HepG2 (cell line): Measurements from ENCODE around the gene KHNYN. TPM values are rescaled to one million over a fixed set of nuclear protein-coding genes. Genes with fewer than 3 reads are reported as not detected.

Source experiments
- FUBP1 ChIP-seq: sonication (generic); formaldehyde crosslinking; IDR thresholded peaks from 2 replicates; pipeline ENCODE4 v1.5.1; 2020; ENCODE audit warnings: missing genetic modification reagents, mild to moderate bottlenecking, borderline replicate concordance
- MEIS1 ChIP-seq: sonication (generic); formaldehyde crosslinking; IDR thresholded peaks from 2 replicates; pipeline ENCODE4 v1.9.0; 2021; ENCODE audit warnings: mild to moderate bottlenecking, missing genetic modification reagents, moderate library complexity, borderline replicate concordance
- MYPOP ChIP-seq: sonication (generic); formaldehyde crosslinking; IDR thresholded peaks from 2 replicates; pipeline ENCODE4 v1.8.1; 2023; ENCODE audit warnings: mild to moderate bottlenecking, moderate library complexity, missing genetic modification reagents
- NFYC ChIP-seq: IDR thresholded peaks from 2 replicates; pipeline ENCODE4 v1.6.1; 2016; ENCODE audit warnings: missing genetic modification reagents, missing compliant biosample characterization
- PCBP1 ChIP-seq: fragments of 200-400 bp; formaldehyde crosslinking; IDR thresholded peaks from 2 replicates; pipeline ENCODE4 v1.6.1; 2017; ENCODE audit warnings: mild to moderate bottlenecking, low read depth, low read length, borderline replicate concordance
- SAP130 ChIP-seq: IDR thresholded peaks from 2 replicates; pipeline ENCODE4 v1.6.1; 2016; ENCODE audit warnings: low read depth
- SNRNP70 ChIP-seq: fragments of 200-400 bp; formaldehyde crosslinking; IDR thresholded peaks from 2 replicates; pipeline ENCODE4 v1.6.1; 2017; ENCODE audit warnings: mild to moderate bottlenecking, low read depth, low read length, moderate library complexity
- SUZ12 ChIP-seq: fragments of 150-350 bp; IDR thresholded peaks from 2 replicates; pipeline ENCODE4 v1.6.1; 2014; ENCODE audit warnings: low read depth, low read length
- TAF15 ChIP-seq: fragments of 200-400 bp; formaldehyde crosslinking; IDR thresholded peaks from one replicate; pipeline ENCODE4 v1.6.1; 2018; ENCODE audit warnings: mild to moderate bottlenecking, low read depth, low read length; ENCODE audit not compliant: poor library complexity, severe bottlenecking
- TBX2 ChIP-seq: sonication (generic); formaldehyde crosslinking; IDR thresholded peaks from 2 replicates; pipeline ENCODE4 v1.5.0; 2020; ENCODE audit warnings: missing genetic modification reagents, mild to moderate bottlenecking, borderline replicate concordance
- THRA ChIP-seq: sonication (generic); formaldehyde crosslinking; IDR thresholded peaks from 2 replicates; pipeline ENCODE4 v1.4.0; 2020; ENCODE audit warnings: missing genetic modification reagents, borderline replicate concordance
- ZNF234 ChIP-seq: sonication (generic); formaldehyde crosslinking; conservative IDR thresholded peaks from 2 replicates; pipeline ENCODE4 v1.5.1; 2020; ENCODE audit warnings: mild to moderate bottlenecking, missing genetic modification reagents
- ZNF552 ChIP-seq: sonication (generic); formaldehyde crosslinking; IDR thresholded peaks from 2 replicates; pipeline ENCODE4 v1.9.0; 2022; ENCODE audit warnings: missing genetic modification reagents, mild to moderate bottlenecking, borderline replicate concordance
- ZNF644 ChIP-seq: IDR thresholded peaks from 2 replicates; pipeline ENCODE4 v1.6.1; 2016; ENCODE audit warnings: low read depth
- ZNF678 ChIP-seq: sonication (generic); formaldehyde crosslinking; IDR thresholded peaks from 2 replicates; pipeline ENCODE4 v1.4.0; 2020; ENCODE audit warnings: mild to moderate bottlenecking, missing genetic modification reagents
- polyA plus RNA-seq, 8 experiments: library from polyadenylated mRNA; depleted of rRNA in 3 of 8; stranded (reverse) in 7 of 8; unstranded in 1 of 8; fragments of >200 nt; fragmentation: Illumina TruSeq in 4 of 8; extraction: Trizol in 4 of 8; gene quantifications; 2 replicates each; pipeline versions ENCODE4 v1.2.1 to v1.2.3, GENCODE V29; 2011 to 2016; ENCODE audit warnings: low read depth in 4 of 8, missing spikeins in 1 of 8, mixed read lengths in 1 of 8; ENCODE audit not compliant: insufficient read depth in 1 of 8
- total RNA-seq, 5 experiments: library from RNA; depleted of rRNA; stranded (reverse); fragments of >200 nt; fragmentation: Illumina TruSeq; extraction: Trizol; gene quantifications; 2 replicates each; pipeline ENCODE4 v1.2.3, GENCODE V29; 2016; ENCODE audit warnings: low read depth in 1 of 5
- TF ChIP-seq, protein P1 (sequence below), 2 experiments: fragments of 450-650 bp in 1 of 2; sonication (generic) in 1 of 2; formaldehyde crosslinking in 1 of 2; IDR thresholded peaks; 2 replicates each; pipeline versions ENCODE4 v1.6.1 to v1.8.0; 2016 to 2022; ENCODE audit warnings: antibody characterized with exemption in 1 of 2, mild to moderate bottlenecking in 1 of 2, missing genetic modification reagents in 1 of 2

The KHNYN gene
- total and polyA plus RNA-seq, 2 of the 13 experiments (the other 11 are each of a cell fraction or from before 2014, with no cell fraction given): 52.8 to 75.7 TPM

DNA sequence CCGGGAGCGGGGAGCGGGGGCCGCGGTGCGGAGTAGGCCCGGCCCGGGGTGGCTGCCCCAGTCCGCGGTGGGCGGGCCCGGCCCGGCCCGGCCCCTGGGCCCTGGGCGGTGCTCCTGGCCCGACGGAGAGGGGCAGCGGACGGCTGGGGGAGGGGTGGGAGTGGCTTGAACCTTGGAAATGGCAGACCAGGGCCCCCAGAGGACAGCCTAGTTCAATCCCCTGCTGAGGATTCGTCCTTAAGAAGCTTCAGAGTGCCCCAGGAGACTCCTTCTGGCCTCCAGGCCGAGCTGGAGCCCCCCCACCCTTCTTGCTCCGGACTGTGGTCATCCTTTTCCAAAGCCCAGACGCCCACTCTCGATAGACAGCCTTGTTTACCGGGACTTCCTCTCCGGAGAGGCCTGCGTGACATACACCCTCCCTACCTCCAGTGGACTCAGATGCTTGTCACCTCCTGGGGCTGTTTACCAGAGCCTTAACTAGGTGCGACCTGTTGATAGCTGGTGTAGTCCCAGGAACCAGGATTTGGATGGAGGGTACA, 458 bp downstream of the KHNYN start (continued):
- TF ChIP-seq, protein P1, sequence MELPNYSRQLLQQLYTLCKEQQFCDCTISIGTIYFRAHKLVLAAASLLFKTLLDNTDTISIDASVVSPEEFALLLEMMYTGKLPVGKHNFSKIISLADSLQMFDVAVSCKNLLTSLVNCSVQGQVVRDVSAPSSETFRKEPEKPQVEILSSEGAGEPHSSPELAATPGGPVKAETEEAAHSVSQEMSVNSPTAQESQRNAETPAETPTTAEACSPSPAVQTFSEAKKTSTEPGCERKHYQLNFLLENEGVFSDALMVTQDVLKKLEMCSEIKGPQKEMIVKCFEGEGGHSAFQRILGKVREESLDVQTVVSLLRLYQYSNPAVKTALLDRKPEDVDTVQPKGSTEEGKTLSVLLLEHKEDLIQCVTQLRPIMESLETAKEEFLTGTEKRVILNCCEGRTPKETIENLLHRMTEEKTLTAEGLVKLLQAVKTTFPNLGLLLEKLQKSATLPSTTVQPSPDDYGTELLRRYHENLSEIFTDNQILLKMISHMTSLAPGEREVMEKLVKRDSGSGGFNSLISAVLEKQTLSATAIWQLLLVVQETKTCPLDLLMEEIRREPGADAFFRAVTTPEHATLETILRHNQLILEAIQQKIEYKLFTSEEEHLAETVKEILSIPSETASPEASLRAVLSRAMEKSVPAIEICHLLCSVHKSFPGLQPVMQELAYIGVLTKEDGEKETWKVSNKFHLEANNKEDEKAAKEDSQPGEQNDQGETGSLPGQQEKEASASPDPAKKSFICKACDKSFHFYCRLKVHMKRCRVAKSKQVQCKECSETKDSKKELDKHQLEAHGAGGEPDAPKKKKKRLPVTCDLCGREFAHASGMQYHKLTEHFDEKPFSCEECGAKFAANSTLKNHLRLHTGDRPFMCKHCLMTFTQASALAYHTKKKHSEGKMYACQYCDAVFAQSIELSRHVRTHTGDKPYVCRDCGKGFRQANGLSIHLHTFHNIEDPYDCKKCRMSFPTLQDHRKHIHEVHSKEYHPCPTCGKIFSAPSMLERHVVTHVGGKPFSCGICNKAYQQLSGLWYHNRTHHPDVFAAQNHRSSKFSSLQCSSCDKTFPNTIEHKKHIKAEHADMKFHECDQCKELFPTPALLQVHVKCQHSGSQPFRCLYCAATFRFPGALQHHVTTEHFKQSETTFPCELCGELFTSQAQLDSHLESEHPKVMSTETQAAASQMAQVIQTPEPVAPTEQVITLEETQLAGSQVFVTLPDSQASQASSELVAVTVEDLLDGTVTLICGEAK (IDR thresholded peaks at IDR 0.05): no peak
- TF ChIP-seq, protein P1 (CRISPR knock-in tag; IDR thresholded peaks at IDR 0.05): no peak
- TF ChIP-seq PCBP1 (no peak), ZNF552 (CRISPR knock-in tag) (0 out of 2 replicates have a peak, but pooled peaks have one; percentile 21), ZNF234 (no peak), TAF15 (no peak), ZNF644 (CRISPR knock-in tag) (no peak), ZNF678 (CRISPR knock-in tag) (no peak), MYPOP (CRISPR knock-in tag) (no peak), SNRNP70 (no peak), THRA (CRISPR knock-in tag) (no peak), NFYC (no peak), MEIS1 (CRISPR knock-in tag) (no peak), SAP130 (CRISPR knock-in tag) (peak; percentile 29; the same call in 1 of the 2 replicates), TBX2 (CRISPR knock-in tag) (no peak), SUZ12 (no peak), FUBP1 (no peak)
